NCI-H2081 (cell line): ENCODE measurements around the gene TERT.
"Not testable (repeated sequence)": the region's sequence is repeated elsewhere in the genome, so short reads cannot be mapped to it uniquely, and the experiment has no call there.

ENCODE experiments used
- DNase-seq, 2 experiments: peaks; one replicate each; lab custom pipeline; 2025; lab: John Stamatoyannopoulos, UW

TERT gene

GRCh38 chr5:1294835-1295649 is at the start of gene TERT:
TSS of gene TERT (minus strand) at chr5:1295068. CDS start at chr5:1294989, 79 bp downstream.
- DNase-seq, result peak in 1 of 2 experiments; percentile 37

DNA sequence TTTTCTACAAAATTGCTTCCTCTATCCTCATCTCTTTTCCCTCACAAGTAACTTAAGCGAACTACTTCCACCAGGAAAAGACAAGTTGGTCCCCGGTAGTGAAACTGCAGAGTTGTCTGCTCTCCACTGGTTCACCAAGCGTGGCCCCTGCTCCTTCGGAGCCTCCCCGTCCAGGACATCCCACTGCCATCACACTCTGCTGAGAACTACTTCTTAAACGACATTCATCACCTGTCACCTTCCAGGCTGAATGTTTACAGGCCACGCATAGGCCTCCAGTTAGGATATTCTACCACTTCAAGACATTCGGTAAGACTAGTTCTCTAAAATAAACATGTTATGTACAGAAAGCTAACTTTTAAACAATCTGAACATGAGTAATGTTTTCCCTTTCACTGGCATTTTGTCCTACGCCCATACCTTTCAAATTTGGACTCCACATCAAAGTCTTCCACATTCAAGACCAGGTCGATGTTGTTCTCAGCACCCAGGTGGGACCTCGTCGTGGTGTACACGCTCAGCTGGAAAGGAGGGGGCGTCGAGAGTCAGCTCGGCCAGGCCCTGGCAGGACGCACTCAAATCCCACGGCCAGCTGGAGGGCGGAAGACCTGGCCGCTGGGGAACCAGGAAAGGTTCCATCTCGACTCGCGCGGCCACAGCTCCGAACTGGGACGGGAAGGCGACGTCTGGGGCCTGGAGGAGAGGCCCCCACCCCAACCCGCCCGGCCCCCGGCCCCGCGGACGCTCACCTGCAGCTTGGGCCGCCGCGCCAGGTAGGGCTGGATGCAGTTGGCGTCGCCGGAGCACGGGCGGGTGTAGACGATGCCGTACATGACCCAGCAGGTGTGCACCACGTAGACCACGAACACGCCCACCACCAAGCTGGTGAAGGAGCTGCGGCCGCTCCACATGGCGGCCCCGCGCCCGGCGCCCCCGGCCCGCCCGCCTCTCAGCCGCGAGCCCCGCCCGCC is 49.3 kb upstream of the TERT start:
- DNase-seq, result peak; percentile 44 to 56

- DNase-seq, result no peak
Measured at GRCh38 chr5:1343315-1343751, 48.5 kb upstream of the TERT start.

- DNase-seq, result not testable (repeated sequence)
Measured at GRCh38 chr5:1342711-1343110, 47.8 kb upstream of the TERT start.

DNA sequence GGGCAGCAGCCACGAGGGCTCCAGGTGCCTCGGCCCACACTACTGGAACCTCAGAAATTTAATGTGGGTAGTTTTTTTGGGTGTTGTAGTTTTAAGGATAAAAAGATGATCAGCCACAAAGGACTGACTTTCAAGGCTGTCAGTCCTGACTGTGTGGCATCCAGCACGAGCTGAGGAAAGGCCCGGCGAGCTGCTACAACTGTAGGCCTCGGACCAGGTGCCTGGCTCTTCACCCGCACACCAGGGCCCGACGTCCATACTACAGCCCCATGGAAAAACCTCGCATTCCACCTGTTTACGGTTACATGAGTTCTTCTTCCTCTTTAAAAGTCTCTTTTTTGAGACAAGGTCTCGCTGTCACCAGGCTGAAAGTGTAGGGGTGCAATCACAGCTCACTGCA is 47.4 kb upstream of the TERT start:
- DNase-seq, result no peak

DNA sequence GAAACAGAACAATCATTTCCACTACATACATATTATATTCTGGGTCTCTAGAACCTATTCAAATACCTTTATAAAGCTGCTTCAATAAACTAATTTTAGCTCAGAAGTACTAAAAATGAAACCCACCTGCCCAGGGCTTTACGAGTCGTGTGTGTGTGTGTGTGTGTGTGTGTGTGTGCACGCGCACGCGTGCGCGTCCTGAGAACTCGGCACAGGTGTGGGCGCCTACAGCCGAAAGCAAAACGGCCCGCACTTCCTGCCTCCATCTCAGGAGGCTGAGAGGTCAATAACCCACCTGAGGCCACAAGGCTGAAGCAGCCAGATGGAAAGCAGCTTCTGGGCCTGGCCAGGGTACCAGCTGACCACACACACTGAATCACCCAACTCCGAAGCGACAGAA is 47.0 kb upstream of the TERT start:
- DNase-seq, result no peak

- not testable (repeated sequence) for DNase-seq
Measured at GRCh38 chr5:1339818-1340210, 44.9 kb upstream of the TERT start.

- DNase-seq, result not testable (repeated sequence)
Measured at GRCh38 chr5:1339139-1339817, 44.4 kb upstream of the TERT start.

DNA sequence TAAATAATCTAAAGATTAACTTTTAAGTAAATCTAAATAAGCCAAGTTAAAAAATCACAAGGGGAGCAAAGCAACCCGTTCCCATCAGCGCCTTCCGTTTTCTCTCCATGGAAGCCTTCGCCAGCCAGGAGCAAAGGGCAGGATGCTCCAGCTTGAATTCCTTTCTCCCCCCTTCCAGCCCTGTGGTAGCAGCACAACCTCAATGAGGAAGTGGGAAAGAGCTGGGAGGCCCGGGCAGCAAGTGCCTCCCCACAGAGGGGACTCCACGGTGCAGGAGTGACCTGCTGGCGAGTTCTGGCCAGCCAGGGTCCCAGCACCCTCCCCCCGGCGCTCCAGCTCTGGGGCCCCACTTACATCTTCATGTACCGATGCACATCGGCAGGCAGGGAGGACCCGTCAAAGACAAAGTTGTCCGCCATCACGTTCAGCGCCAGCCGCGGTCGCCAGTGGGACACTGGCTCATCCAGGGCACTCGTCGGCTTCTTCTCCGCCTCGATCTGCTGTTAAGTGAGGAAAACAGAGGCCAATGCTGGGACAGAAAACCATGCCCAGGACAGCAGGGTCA is 43.7 kb upstream of the TERT start:
- DNase-seq, result no peak

DNA sequence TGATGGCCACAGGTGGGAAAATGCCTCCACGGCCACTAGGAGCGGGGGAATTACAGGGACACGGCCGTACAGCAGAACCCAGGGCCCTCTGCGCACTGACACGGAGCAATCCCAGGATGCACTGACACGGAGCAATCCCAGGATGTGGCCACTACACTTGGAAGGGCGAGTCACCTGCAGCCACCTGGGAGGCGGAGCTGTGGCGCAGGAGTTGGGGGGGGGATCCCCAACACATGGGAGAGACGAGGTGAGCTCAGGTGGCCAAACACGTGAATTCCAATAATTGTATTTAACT is 43.3 kb upstream of the TERT start:
- no peak for DNase-seq

GRCh38 chr5:1337489-1338195 is 42.8 kb upstream of the TERT start:
- DNase-seq, result no peak

DNA sequence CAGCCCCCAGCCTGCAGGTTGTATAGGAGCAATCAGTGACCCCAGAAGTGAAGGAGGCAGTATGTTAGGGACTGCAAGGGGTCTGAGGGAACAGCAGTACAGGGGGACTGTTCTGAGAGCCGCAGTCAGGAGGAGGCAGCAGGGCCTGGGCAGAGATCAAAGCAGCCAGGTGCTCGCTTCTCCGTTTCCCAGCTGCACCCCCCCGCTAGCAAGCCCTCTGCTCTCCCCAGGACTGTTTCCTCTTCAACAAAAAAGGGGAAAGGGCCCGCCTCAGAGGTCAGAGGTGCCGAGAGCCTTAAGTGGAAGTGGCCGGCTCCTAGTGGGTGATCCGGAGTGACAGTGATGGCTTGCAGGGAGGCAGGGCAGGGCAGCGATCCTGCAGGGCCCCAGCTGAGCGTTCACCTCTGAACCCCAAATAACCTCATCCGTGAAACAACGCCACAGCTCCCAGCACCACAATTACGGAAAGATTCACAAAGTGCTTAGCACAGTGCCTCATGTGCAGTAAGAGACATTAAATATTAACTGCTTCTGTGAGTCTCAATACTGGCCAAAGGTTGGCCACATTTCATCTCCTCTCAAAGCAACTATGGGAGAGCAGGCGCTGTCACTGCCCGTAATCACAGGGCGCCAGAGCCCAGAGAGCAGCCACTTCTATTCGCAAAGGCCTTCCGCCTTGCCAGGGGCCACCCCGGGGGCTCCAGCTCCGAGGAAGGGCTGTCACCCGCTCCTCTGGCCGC is 42.1 kb upstream of the TERT start:
- DNase-seq, result no peak

GRCh38 chr5:1336106-1336561 is 41.3 kb upstream of the TERT start:
- DNase-seq, result no peak

DNA sequence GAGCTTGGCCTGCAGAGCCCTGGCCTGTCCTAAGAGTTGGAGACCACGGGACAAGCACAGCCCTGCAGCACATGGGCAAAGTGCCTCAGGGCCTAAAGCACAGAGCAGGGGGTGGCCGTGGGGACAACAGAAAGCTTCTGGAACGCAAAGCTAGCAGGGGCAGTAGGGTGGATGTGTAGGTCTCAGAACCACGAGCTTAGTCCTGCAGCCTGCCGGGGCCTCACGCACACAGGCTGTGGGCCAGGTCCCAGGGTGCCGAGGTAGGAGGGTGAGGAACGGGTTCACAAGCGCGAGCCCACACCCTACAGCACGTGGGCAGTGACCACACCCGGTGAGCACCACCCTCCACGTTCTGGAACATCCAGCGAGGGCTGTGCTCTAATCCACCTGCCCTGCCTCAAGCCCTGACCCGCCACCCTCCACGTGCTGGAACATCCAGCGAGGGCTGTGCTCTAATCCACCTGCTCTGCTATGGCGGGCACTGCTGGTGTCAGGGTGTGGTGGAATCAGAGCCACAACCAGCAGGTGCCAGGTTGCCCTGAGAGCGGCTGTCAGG is 40.8 kb upstream of the TERT start:
- DNase-seq, result no peak

GRCh38 chr5:1334831-1335539 is 40.1 kb upstream of the TERT start:
- no peak for DNase-seq

- no peak for DNase-seq
Measured at GRCh38 chr5:1333986-1334385, 39.1 kb upstream of the TERT start.

DNA sequence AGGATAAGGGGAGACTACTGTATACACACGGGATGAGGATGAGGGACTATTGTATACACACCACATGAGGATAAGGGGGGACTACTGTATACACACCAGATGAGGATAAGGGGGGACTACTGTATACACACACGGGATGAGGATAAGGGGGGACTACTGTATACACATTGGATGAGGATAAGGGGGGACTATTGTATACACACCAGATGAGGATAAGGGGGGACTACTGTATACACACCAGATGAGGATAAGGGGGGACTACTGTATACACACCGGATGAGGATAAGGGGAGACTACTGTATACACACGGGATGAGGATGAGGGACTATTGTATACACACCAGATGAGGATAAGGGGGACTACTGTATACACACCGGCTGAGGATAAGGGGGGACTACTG is 38.4 kb upstream of the TERT start:
- not testable (repeated sequence) for DNase-seq

DNA sequence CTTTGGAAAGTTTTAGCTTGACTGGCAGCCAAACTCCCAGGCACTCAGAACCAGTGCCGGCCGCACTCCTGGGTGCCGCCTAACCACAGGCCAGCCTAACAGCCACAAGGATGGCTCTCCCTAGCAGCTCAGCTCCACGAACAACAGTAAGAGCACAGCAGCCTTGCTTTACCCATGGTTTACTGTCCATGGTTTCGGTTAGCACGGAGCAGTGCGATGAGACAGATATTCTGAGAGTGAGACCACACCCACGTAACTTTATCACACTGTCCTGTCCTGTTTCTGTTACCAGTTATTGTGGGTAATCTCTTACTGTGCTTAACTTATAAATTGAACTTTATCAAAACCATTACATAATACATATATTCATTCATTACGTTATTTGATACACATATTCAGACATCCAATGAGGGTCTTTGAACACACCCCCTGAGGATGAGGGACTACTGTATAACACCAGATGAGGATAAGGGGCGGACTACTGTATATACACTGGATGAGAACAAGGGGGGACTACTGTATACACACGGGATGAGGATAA is 37.7 kb upstream of the TERT start:
- no peak for DNase-seq

GRCh38 chr5:1331861-1332405 is 37.1 kb upstream of the TERT start:
- no peak for DNase-seq
